Ovary (tissue), 3 donors: Measurements from ENCODE around the gene POU2F3.

Source experiments
- CTCF ChIP-seq, 3 donors: fragments of 450-650 bp in 2 of 3; fragments of 200-600 bp in 1 of 3; IDR thresholded peaks; one replicate each; pipeline versions ENCODE4 v1.5.1 to v1.8.0; 2016 to 2022; ENCODE audit warnings: antibody characterized with exemption in 3 of 3, mild to moderate bottlenecking in 1 of 3
- EP300 ChIP-seq: sonication (generic); formaldehyde crosslinking; IDR thresholded peaks from one replicate; pipeline ENCODE4 v1.6.1; 2017; ENCODE audit warnings: antibody characterized with exemption
- POLR2A ChIP-seq: fragments of 450-650 bp; IDR thresholded peaks from one replicate; pipeline ENCODE4 v1.6.1; 2017; ENCODE audit warnings: antibody characterized with exemption, mild to moderate bottlenecking, moderate library complexity
- donor health status: DM: no; HTN: no; CAD: no.

- no peak for TF ChIP-seq CTCF (IDR thresholded peaks at IDR 0.05)
- no peak for TF ChIP-seq EP300
- TF ChIP-seq POLR2A = no peak
Observed at GRCh38 chr11:120288021-120288420, 48.1 kb downstream of the POU2F3 start.
